Esophagus squamous epithelium (tissue), 4 donors: ENCODE data around the gene APBA2.

Experiments
- POLR2A ChIP-seq, 4 donors: fragments of 450-650 bp; IDR thresholded peaks; one replicate each; pipeline ENCODE4 v1.6.1; 2017; ENCODE audit warnings: antibody characterized with exemption in 4 of 4, mild to moderate bottlenecking in 4 of 4, moderate library complexity in 3 of 4
- TF ChIP-seq, protein P1 (sequence below), 6 experiments: fragments of 450-650 bp in 4 of 6; fragments of 200-600 bp in 2 of 6; sonication (generic) in 2 of 6; IDR thresholded peaks; one replicate each; pipeline ENCODE4 v1.5.1; 2016 to 2019; ENCODE audit warnings: antibody characterized with exemption in 6 of 6, mild to moderate bottlenecking in 4 of 6, moderate library complexity in 4 of 6

DNA sequence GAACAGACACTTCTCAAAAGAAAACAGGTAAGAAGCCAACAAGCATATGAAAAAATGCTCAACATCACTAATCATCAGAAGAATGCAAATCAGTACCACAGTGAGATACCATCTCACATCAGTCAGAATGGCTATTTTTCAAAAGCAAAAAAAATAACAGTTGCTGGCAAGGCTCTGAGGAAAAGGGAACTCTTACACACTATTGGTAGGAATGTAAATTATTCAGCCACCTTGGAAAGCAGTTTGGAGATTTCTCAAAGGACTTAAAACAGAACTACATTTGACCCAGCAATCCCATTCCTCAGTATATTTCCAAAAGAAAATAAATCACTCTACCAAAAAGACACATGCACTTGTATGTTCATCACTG is 95.6 kb downstream of the APBA2 start:
- TF ChIP-seq POLR2A (IDR thresholded peaks at IDR 0.05) = no peak
- TF ChIP-seq, protein P1, sequence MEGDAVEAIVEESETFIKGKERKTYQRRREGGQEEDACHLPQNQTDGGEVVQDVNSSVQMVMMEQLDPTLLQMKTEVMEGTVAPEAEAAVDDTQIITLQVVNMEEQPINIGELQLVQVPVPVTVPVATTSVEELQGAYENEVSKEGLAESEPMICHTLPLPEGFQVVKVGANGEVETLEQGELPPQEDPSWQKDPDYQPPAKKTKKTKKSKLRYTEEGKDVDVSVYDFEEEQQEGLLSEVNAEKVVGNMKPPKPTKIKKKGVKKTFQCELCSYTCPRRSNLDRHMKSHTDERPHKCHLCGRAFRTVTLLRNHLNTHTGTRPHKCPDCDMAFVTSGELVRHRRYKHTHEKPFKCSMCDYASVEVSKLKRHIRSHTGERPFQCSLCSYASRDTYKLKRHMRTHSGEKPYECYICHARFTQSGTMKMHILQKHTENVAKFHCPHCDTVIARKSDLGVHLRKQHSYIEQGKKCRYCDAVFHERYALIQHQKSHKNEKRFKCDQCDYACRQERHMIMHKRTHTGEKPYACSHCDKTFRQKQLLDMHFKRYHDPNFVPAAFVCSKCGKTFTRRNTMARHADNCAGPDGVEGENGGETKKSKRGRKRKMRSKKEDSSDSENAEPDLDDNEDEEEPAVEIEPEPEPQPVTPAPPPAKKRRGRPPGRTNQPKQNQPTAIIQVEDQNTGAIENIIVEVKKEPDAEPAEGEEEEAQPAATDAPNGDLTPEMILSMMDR (IDR thresholded peaks at IDR 0.05) = no peak
